Non-pigmented ciliary epithelial cell (primary cell): ENCODE results near the gene ATXN10.
"Not testable (repeated sequence)": the region's sequence is repeated elsewhere in the genome, so short reads cannot be mapped to it uniquely, and the experiment has no call there.

Experiments used
- DNase-seq: peaks from one replicate; pipeline ENCODE4 v3.0.0-alpha.2; 2010; ENCODE audit warnings: low read depth

Gene ATXN10

DNA sequence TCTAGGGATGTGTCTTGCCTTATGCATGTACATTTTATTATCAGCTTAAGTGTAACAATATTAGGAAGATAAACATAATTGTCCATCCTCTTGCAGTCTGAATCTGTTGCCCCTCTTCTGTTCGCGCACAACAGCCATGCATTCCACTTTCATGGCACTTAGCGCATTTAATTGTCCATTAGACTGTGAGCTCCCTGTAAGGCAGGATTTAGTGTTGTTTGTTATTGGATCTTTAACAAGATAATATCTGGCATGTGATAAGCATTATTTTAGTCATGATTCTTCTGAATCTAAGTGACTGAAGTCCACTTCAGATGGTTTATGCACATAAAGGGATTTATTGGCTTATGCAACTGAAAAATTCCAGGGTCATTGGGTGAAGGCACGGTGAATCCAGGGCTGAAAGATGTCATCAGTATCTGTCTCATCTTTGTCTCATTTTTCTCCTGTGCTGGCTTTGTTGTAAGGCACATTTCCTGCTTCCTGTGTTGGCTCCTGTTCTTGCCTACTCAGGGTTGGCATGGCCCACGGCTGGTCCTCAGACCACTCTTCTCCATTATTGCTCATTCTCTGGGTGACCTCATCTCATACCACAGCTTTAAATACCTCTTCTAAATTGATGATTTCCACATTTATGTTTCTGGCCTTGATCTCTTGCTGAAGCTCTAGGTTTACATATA, 37.6 kb downstream of the ATXN10 start:
- DNase-seq: no peak

DNA sequence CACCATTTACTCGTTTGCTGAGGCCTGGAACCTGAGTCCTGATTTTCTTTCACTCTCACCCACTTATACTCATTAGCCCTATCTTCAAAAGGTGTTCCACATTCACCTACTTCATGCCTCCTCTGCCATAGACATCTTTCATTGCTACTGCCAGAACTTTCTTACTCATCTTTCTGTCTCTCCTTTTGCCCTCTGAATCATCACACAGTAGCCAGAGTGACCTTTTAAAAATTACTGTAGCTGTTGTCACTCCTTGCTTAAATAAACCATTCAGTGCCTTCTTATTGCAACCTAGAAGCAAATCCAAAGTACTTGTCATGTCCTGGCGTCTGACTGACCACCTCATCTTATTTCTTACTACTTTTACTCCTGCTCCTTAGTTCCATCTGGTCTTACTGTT, 38.2 kb downstream of the ATXN10 start:
- no peak for DNase-seq

DNA sequence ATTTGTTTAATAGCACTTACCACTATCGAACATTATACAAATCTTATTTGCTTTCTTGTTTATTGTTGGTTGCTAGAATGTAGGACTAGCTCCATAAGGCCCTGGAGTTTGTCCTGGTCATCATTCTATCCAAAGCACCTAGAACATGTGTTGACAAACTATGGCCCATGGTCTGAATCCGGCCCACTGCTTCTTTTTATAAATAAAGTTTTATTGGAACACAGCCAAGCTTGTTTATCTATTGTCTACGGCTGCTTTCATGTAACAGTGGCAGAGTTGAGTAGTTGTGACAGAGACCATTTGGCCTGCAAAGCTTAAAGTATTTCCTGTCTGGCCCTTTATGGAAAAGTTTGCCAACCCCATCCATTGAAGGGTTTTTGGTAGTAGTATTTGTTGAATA, 38.8 kb downstream of the ATXN10 start:
- no peak for DNase-seq

DNA sequence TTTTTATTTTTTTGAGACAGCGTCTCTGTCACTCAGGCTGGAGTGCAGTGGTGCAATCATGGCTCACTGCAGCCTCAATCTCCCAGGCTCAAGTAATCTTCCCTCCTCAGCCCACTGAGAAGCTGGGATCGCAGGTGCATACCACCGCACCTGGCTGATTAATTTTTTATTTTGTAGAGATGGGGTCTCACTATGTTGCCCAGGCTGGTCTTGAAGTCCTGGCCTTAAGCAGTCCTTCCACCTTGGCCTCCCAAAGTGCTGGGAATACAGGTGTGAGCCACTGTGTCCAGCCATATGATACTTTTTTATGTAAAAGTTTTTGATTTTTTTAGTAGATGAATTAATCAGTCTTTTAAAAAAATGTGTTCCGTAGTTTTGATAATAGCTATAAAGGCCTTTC, 42.8 kb downstream of the ATXN10 start:
- DNase-seq: not testable (repeated sequence)

DNA sequence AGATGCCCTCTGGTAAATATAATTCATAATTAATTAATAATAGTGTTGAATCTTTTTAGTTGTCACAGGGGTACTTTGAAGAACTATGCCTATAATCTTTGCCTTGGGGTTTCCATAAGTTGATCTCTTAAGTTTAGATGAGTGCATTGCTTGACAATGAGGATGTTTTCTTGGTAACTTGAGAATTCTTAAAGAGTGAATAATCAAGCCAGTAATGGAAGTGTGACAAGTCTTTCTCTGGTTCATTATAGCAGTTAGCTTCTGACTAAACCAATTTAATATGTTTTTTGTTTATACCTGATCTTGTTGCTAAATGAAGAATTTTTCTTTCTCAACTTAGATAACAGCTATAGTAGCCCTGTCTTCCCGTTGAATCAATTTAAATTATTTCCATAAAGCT, 46.2 kb downstream of the ATXN10 start:
- DNase-seq: no peak

DNA sequence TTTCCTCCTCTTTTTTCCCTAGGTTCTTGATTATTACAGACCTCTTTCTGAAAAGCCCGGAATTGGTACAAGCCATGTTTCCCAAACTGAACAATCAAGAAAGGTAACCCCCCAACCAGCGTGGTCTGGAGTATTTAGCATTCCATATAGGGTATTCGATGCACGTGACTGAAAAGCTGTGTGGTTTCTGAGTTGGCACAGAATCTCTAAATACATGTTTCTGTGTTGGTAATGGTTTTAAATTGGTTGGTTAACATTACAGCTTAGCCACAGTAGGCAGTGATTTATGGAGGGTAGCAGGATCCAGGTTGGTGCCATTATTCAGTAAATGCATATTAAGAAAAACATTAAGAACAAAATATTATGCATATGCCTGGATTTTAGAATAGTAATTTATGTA, 46.8 kb downstream of the ATXN10 start:
- no peak for DNase-seq

DNA sequence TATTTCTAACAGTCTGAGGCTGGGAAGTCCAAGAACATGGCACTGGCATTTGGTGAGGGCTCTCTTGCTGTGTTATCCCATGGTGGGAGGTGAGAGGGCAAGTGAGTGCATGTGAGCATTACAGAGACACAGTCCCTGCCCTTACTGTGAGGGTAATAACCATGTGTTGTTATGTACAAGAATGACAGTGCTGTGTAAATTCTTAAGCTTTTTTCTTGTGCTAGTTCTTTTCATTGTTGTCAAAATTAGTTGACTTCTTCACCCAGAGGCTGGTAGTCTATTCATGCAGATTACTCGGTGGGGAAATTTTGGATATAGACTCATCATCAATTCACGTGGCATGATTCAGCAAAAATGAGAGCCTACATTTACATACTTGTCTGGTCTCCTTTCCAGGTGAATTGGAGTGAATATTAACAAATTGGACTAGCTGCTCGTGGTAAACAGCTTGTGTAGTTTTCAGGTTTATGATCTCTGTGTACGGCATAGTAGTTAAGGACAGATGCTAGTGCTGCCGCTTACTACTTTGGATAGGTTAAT, 49.3 kb downstream of the ATXN10 start:
- no peak for DNase-seq

DNA sequence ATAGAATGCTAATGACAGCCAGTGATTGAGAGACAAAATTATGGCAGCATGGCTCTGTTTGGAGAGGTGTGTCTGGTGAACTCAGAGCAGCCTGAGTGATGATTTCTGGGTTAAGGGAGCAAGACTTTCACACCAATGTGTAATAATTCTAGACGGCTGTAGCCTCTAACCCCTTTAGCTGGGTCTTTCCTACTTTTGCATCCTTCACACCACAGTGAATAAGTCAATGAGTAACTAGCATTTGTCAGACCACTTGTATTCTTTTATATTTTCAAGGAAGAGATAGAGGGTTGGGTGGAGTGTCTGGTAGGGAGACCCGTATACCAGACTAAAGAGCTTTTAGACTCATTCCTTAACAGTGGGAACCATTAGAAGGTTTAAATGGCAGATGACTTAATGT, 50.4 kb downstream of the ATXN10 start:
- DNase-seq: no peak

DNA sequence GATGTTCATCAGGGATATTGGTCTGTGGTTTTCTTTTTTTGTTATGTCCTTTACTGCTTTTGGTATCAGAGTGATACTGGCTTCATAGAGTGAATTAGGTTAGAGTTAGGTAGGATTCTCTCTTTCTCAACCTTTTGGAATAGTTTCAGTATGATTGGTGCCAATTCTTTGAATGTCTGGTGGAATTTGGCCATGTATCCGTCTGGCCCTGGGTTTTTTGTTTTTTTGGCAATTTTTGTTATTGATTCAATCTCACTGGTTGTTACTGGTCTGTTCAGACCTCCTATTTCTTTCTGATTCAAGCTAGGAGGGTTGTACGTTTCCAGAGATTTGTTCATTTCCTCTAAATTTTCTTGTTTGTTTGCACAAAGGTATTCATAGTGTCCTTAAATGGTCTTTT, 54.4 kb downstream of the ATXN10 start:
- no peak for DNase-seq

DNA sequence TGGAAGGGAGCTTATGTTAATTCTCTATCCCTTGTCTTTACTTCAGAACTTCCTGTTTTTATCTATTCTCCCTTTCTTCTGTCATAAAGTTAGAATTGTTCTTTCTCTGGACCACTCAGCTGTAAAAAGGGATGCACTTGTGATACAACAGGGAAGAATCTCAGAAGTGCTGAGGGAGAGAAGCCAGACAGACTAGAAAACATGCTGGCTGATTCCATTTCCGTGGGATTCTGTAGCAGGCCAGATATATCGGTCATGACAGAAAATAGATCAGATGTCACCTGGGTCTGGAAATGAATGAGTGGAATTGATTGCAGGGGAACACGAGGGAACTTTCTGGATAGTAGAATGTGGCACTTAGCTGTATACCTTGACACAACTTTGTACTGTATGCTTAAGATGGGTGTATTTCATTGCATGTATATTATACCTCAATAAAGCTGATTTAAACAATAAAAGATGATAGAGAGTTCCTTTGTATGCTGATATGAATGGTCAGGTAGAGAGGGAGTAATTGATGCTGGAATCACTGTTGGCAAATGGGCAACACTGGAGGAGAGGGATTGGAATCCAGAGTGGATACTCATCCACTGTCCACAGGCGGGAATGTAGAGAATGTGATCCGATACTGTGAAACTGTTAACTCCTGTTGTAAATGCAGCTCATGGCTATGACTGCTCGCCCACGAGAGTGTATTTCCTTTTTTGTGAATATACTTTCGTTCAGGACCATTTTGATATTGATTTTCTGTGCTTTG, 59.6 kb downstream of the ATXN10 start:
- DNase-seq: no peak

DNA sequence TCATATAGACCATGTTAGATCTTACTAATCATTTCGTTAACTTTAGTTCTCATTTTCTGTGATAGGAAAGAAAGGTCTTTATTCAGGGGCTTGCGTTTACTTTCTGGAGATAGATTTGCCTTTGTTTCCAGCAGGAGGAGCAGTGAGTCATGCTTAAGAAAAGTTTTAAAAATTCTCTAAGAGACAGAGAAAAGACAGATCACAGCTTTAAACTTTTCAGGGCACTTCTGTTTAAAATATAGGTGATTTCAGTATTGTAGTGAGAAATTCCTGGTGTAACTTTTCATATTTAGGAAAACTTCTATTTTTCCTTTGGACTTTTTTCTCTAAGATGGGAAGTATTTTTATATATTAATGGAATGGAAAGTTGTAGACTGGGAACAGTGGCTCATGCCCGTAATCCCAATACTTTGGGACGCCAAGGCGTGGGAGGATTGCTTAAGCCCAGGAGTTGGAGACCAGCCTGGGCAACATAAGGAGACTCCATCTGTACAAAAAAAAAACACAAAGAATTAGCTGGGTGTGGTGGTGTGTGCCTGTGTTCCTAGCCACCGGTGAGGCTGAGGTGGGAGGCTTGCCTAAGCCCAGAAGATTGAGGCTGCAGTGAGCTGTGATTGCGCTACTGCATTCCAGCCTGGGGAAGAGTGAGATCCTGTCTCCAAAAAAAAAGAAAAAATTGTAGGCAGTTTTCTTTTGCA, 60.3 kb downstream of the ATXN10 start:
- no peak for DNase-seq

DNA sequence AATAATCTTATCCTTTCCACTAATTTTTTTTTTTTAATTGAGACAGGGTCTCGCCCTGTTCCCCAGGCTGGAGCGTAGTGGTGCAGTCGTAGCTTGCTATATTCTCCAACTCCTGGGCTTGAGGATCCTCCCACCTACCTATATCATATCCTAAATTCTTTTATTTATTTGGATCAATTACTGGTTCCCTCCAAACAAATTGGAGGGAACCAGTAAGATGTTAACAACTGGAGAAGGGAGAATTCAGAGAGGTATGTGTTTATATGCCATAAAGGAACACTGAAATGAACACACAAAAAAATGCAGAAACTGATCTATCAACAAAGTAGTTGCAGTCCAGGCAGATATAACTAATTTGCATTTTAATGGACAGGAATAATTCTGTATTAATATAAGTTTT, 63.6 kb downstream of the ATXN10 start:
- DNase-seq: no peak

DNA sequence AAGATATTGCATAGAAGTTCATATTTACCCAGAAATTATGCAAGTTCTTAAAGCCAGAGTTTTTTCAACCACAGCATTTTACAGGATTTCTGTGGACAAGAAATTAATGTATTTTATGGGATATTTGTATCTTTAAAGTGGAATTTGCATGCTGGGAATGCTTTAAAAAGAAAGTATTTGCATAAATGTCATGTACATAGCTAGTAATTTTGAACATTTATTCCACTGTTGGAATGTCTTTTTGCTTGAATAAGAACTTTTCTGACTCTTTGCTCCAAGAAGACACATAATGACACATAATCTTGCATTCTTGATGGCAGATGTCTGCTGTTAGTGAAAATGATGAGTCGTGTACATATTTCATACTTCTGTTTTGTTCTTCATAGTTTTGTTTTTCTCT, 66.6 kb downstream of the ATXN10 start:
- no peak for DNase-seq

DNA sequence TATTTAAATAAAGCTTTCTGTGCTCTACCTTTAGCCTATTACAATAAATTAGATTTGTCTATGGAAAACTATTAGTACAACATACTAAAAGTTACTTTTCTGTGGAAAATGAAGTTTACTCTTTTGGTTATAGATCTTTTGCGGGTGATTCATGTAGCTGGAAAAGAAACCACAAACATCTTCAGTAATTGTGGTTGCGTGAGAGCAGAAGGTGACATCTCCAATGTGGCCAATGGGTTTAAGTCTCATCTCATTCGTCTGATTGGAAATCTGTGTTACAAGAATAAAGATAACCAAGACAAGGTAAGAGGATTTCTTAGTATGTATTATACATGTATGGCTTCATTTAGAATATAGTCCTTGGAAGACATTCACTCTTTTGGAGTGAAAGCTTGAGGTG, 68.6 kb downstream of the ATXN10 start:
- DNase-seq: no peak

DNA sequence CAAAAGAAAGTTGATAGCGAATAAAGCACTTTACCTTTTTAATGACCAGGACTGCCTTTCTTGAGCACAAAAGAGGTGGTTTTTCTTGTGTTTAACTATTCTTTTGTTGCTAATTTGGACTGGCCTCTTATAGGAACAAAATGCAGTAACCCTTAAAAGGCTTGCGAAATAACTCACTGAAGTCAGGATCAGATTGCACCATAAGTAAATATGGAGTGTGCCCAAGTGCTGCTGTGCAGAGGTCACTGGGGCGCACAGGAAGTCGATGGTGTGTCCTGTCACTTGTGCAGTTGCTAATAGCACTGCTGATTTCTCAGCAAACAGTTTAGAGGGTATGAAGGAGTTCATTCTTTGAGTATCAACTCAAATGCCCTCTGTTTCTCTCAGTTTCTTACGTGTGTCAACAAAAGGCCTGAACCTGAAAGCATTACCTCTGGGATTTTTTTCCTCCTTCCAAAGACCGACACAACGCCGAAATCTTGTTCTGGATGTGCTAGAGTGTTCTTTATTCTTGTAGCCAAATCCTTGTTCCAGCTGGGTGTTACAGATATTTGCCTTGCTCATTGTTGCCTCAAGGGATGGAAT, 71.3 kb downstream of the ATXN10 start:
- DNase-seq: no peak

DNA sequence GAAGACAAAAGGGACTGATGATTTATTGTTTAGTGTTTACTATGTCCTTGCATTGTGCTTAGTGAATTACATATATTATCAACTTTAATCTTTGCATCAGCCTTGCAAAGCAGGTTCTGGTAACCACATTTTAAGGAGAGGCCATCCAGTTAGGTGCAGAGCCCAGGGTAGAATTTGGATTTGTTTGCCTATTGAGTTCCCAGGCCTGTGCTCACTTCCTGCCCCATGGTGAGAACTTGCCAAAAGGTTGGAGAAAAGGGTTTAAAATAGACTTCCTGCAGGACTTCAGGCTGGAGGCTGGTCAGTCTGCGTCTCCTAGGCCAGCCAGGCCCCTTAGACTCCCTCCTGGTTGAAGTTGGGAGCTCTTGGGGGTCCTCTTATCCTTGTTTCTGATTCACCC, 72.1 kb downstream of the ATXN10 start:
- no peak for DNase-seq

DNA sequence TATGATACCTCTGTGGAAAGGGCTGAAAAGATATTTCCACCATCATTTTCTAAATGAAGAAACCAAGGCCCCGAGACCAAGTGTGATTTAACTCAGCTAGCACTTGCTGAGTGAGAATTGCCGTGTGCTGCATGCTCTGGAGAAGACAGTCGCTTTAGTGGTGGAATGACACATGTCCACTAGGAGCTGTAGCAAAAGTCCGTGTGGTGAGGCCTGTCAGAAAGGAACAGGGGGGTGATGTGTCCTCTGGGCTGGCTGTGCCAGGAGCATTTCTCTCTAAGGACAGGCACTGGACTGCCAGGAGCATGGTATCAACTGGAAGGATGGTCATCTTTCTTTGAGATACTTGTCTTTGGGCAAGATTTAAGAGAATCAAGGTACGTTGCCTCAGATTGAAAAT, 72.8 kb downstream of the ATXN10 start:
- no peak for DNase-seq

DNA sequence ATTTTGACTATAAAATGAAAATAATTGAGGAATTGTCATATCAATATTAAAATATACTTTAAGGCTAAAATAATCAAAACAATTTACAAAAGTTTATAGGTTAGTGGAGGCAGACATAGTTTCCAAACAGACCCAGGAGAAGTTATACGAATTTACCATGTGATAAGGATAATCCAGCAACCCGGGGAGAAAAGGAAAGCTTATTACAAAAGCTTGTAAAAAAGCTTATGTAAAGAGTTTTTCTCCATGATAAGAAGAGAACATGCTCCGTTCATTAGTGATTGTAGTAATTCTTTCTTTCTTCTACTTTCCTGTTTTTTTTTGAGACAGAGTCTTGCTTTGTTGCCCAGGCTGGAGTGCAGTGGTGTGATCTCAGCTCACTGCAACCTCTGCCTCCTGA, 79.0 kb downstream of the ATXN10 start:
- no peak for DNase-seq

DNA sequence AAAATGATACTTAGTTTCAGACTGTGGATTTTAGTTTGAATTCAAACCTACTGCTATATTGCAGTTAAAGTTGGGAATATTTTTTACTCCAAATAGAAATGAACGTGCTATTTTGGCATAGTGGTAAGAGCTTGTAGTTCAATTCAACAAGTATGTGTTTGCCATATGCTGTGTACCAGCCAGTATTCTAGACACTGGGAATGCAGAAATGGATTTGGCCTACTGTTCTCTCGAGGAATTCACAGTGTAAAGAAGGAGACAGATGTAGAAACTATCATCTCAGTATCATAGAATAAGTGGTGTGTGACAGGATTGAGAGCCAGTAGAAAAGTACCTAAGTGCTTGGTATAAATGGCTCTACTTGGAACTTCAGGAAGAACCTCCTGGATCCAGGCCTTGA, 80.4 kb downstream of the ATXN10 start:
- DNase-seq: no peak

DNA sequence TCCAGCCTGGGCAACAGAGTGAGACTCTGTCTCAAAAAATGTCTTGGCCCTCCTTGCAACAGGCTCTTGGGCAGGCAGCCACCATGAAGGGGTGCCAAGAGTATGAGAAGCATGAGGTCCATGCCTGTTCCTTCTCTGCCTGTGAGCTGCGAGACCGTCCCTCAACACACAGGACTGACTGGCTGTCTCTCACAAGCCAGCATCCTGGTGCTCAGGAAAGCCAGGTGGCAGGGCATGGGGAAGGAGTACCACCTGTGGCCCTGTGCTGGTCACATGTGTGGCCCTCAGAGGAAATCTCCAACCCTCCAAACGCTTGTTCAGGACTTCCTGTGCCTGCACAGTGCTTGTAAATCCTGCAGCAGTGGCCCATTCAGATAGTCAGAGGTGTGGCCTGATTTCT, 83.2 kb downstream of the ATXN10 start:
- no peak for DNase-seq

DNA sequence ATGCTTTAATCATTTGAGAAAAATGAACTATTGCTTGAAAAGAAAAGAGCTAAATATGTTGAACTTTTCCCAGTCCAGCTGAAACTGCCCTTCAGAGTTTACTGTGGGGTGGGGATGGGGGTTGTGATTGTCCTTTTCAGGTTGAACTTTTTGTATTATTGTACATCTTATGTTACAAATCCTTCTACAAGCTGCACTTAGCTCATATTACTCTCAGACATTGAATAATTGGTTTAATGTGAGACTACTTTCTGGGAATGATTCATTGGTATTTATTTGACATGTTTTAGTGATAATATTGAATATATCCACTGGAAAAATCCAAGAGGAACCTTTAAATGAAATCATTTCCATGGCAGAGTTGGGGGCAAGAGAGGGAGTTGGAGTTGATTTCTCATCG, 84.9 kb downstream of the ATXN10 start:
- no peak for DNase-seq

DNA sequence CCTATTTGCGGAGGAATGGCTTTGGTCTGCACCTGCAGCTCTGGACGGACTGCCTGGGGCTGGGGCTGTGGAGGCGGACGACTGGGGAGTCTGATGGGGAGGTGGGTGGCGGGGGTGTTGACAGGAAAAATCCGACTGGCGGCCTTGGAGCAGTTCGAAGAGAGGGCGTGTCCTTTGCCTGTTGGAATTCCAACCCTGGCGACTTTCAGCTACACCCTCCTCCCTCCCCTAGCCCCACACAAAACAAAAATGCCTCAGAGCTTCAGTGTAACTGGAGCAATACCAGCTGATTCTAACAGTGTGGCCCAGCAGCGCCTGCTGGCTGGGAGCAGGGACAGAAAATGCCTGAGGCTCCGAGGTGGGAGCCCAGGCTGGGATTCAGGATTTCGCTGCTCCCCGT, 85.4 kb downstream of the ATXN10 start:
- DNase-seq: no peak

DNA sequence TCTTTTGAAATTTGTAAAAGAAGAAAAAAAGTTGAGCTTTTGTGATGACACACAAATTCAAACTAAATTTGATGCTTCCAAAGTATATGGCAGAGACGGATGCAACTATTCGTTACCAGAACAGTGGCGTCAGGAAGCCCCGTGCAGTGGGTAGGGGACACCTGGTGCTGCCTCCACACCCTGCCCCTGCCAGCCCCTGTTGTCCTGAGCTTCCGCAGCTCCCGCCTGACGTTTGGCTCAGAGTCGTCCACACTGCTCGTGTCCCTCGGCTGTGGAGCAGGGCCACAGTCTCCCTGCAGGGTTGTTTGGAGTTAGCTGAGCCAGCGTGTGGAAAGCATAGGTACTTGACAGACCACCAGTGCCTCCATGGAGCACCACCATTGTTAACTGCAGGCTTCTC, 86.3 kb downstream of the ATXN10 start:
- DNase-seq: no peak
